Measurements from ENCODE around the gene SMAP2. TPM values are rescaled to one million over a fixed set of nuclear protein-coding genes. Genes with fewer than 3 reads are reported as not detected.
"Not testable (repeated sequence)": the region's sequence is repeated elsewhere in the genome, so short reads cannot be mapped to it uniquely, and the experiment has no call there.

The SMAP2 gene
- total RNA-seq: 3.1 and 3.4 TPM in 2 replicates

- peak; percentile 96 for DNase-seq (ENCODE audit: low read depth in 2 of 2)
Observed at GRCh38 chr1:40373323-40374283, at the start of gene SMAP2. TSS of gene SMAP2 (plus strand) at chr1:40373727. CDS start at chr1:40374121, 394 bp downstream.

GRCh38 chr1:40331403-40331802 lies 42.1 kb upstream of the SMAP2 start:
- DNase-seq (ENCODE audit: low read depth in 2 of 2): not testable (repeated sequence)

GRCh38 chr1:40332695-40333094 lies 40.8 kb upstream of the SMAP2 start:
- no peak for DNase-seq (ENCODE audit: low read depth in 2 of 2)

- no peak for DNase-seq (ENCODE audit: low read depth in 2 of 2)
Observed at GRCh38 chr1:40337443-40337842, 36.1 kb upstream of the SMAP2 start.

GRCh38 chr1:40338745-40339419 lies 34.6 kb upstream of the SMAP2 start:
- peak; percentile 79 to 85 for DNase-seq (ENCODE audit: low read depth in 2 of 2)

- no peak for DNase-seq (ENCODE audit: low read depth in 2 of 2)
Observed at GRCh38 chr1:40339420-40340323, 33.9 kb upstream of the SMAP2 start.

GRCh38 chr1:40341491-40342380 lies 31.8 kb upstream of the SMAP2 start:
- no peak for DNase-seq (ENCODE audit: low read depth in 2 of 2)

GRCh38 chr1:40342381-40342717 lies 31.2 kb upstream of the SMAP2 start:
- not testable (repeated sequence) for DNase-seq (ENCODE audit: low read depth in 2 of 2)

GRCh38 chr1:40344597-40344996 lies 28.9 kb upstream of the SMAP2 start:
- peak; percentile 36 to 67 for DNase-seq (ENCODE audit: low read depth in 2 of 2)

GRCh38 chr1:40350391-40350790 lies 23.1 kb upstream of the SMAP2 start:
- no peak for DNase-seq (ENCODE audit: low read depth in 2 of 2)

GRCh38 chr1:40351124-40351523 lies 22.4 kb upstream of the SMAP2 start:
- no peak for DNase-seq (ENCODE audit: low read depth in 2 of 2)

GRCh38 chr1:40352126-40352525 lies 21.4 kb upstream of the SMAP2 start:
- DNase-seq (ENCODE audit: low read depth in 2 of 2): no peak

GRCh38 chr1:40353082-40353481 lies 20.4 kb upstream of the SMAP2 start:
- no peak for DNase-seq (ENCODE audit: low read depth in 2 of 2)

GRCh38 chr1:40357625-40358024 lies 15.9 kb upstream of the SMAP2 start:
- DNase-seq (ENCODE audit: low read depth in 2 of 2): no peak

GRCh38 chr1:40360631-40361030 lies 12.9 kb upstream of the SMAP2 start:
- no peak for DNase-seq (ENCODE audit: low read depth in 2 of 2)

GRCh38 chr1:40361201-40361600 lies 12.3 kb upstream of the SMAP2 start:
- no peak for DNase-seq (ENCODE audit: low read depth in 2 of 2)

GRCh38 chr1:40361637-40362036 lies 11.9 kb upstream of the SMAP2 start:
- DNase-seq (ENCODE audit: low read depth in 2 of 2): no peak

GRCh38 chr1:40362199-40362598 lies 11.3 kb upstream of the SMAP2 start:
- DNase-seq (ENCODE audit: low read depth in 2 of 2): no peak

- DNase-seq (ENCODE audit: low read depth in 2 of 2): peak; percentile 70 to 75
Observed at GRCh38 chr1:40362699-40363098, 10.8 kb upstream of the SMAP2 start.

GRCh38 chr1:40363721-40364120 lies 9.8 kb upstream of the SMAP2 start:
- DNase-seq (ENCODE audit: low read depth in 2 of 2): peak in 1 of 2 donors; percentile 21
